SK-MEL-5 (cell line): ENCODE measurements around the gene RASA3. TPM values are rescaled to one million over a fixed set of nuclear protein-coding genes. Genes with fewer than 3 reads are reported as not detected.
"Not testable (repeated sequence)": the region's sequence is repeated elsewhere in the genome, so short reads cannot be mapped to it uniquely, and the experiment has no call there.

Experiments used
- DNase-seq: peaks from one replicate; pipeline ENCODE4 v3.0.0-alpha.2; 2016; ENCODE audit warnings: low read depth, low spot score
- in situ Hi-C: cut with HindIII; loops from 2 replicates; pipeline ENCODE4 v1.10.0; 2016; ENCODE audit warnings: low sequenced_read_pairs, high pct_unique_total_duplicates, low pct_unique_long_range_greater_than_20kb
- polyA plus RNA-seq, 2 experiments: library from polyadenylated mRNA; depleted of rRNA; stranded (reverse); fragments of >200 nt; gene quantifications; 2 replicates each; pipeline ENCODE4 v1.2.3, GENCODE V29; 2015
- total RNA-seq: library from RNA; depleted of rRNA; stranded (reverse); fragments of >200 nt; shearing (Covaris generic); gene quantifications from 2 replicates; pipeline ENCODE4 v1.2.3, GENCODE V29; 2014; rRNA removed

The RASA3 gene, protein sequence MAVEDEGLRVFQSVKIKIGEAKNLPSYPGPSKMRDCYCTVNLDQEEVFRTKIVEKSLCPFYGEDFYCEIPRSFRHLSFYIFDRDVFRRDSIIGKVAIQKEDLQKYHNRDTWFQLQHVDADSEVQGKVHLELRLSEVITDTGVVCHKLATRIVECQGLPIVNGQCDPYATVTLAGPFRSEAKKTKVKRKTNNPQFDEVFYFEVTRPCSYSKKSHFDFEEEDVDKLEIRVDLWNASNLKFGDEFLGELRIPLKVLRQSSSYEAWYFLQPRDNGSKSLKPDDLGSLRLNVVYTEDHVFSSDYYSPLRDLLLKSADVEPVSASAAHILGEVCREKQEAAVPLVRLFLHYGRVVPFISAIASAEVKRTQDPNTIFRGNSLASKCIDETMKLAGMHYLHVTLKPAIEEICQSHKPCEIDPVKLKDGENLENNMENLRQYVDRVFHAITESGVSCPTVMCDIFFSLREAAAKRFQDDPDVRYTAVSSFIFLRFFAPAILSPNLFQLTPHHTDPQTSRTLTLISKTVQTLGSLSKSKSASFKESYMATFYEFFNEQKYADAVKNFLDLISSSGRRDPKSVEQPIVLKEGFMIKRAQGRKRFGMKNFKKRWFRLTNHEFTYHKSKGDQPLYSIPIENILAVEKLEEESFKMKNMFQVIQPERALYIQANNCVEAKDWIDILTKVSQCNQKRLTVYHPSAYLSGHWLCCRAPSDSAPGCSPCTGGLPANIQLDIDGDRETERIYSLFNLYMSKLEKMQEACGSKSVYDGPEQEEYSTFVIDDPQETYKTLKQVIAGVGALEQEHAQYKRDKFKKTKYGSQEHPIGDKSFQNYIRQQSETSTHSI
- 17.8 and 18.3 TPM in 2 replicates for total RNA-seq
- 26.2 and 34.9 TPM in 2 replicates for polyA plus RNA-seq (2015; cell fraction: cytosol; rRNA removed)
- polyA plus RNA-seq (2015; cell fraction: nucleus; rRNA removed): 36.2 and 44.3 TPM in 2 replicates

GRCh38 chr13:114132419-114133121 lies at the start of gene RASA3:
Gene RASA3, minus strand, starts transcription at chr13:114132623. Its CDS starts 134 bp downstream, at chr13:114132489.
- DNase-seq: peak; percentile 69
- in situ Hi-C loops: no loop called here

- in situ Hi-C loops: no loop called here
- DNase-seq: no peak
These were observed 46.8 kb upstream of the RASA3 start, which contains the start of gene CFAP97D2 for GRCh38 chr13:114179087-114179658. Gene CFAP97D2, plus strand, starts transcription at chr13:114179257. Its CDS starts 74 bp downstream, at chr13:114179331.

GRCh38 chr13:114177245-114178010 lies 45.0 kb upstream of the RASA3 start:
- in situ Hi-C loops: no loop called here
- DNase-seq: peak; percentile 37

GRCh38 chr13:114176359-114176902 lies 44.0 kb upstream of the RASA3 start:
- in situ Hi-C loops, DNase-seq: not testable (repeated sequence)

GRCh38 chr13:114174529-114174961 lies 42.1 kb upstream of the RASA3 start:
- in situ Hi-C loops: no loop called here
- DNase-seq: no peak

DNA sequence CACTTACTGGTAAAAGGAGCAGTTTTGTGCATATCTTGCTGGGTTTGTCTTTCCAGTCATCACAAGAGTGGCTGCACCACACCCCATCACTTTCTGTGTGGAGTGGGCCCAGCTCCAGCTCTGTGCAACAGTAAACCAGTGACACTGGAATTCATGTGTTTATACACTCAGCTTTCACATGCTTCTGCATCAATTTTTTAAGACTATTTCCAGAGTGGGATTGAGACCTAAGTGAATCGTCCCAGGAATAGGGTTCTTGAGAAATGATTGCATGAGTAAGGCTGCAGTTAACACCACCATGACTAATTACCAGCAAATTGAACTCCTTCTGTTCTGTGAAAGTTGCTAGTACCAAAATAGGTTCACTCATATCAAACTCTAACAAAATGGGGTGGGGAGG lies 41.3 kb upstream of the RASA3 start:
- DNase-seq: no peak
- in situ Hi-C loops: no loop called here

DNA sequence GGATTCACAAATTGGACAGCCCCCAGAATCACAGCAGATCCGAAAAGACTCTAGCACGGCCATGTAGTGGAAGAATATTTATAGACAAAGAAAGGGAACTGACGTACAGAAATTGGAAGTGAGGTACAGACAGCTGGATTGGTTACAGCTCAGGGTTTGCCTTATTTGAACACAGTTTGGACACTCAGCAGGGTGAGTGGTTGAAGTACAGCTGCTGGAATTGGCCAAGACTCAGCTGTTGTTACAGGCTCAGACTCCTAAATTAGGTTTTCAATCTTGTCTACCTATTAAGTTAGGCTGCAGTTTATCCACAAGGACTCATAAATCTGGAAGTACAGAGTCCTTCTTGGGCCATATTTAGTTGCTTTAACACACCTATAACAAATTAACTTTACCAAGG lies 40.8 kb upstream of the RASA3 start:
- DNase-seq: no peak
- in situ Hi-C loops: no loop called here

- no peak for DNase-seq
- in situ Hi-C loops: no loop called here
These were observed 35.5 kb upstream of the RASA3 start for GRCh38 chr13:114167885-114168284.

DNA sequence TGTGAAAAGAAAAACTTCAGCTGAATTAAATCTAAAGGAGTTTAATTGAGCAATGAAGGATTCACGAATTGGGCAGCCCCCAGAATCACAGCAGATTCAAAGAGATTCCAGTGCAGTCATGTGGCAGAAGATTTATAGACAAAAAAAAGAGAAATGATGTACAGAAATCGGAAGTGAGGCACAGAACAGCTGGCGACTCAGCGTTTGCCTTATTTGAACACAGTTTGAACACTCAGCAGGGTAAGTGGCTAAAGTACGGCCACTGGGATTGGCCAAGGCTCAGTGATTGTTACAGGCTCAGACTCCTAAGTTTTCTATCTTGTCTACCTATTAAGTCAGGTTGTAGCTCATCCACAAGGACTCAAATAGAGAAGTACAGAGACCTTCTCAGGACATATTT lies 35.0 kb upstream of the RASA3 start:
- no peak for DNase-seq
- in situ Hi-C loops: no loop called here

GRCh38 chr13:114166381-114167131 lies 34.1 kb upstream of the RASA3 start:
- in situ Hi-C loops: no loop called here
- DNase-seq: no peak

- no peak for DNase-seq
- in situ Hi-C loops: no loop called here
These were observed 32.4 kb upstream of the RASA3 start for GRCh38 chr13:114164681-114165429.

GRCh38 chr13:114164053-114164452 lies 31.6 kb upstream of the RASA3 start:
- in situ Hi-C loops: no loop called here

DNA sequence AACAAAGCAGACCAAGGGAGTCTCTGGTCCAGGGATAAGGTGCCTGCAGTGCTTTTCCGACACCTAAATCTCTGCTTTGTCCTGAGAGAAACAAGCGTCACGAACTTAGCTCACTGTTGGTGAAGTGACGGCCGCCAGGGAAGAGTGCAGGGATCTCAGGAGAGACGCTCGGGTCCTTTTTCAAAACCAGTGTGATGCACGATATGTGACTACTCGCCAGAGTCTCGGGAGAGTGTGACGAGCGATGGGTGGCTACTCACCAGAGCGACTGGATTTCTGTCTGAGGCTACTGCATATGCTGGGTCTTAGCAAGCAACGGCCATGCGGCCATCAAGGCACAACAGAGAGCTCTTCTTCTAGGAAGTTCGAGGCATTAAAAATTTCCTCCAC lies 30.1 kb upstream of the RASA3 start:
- in situ Hi-C loops: no loop called here
- no peak for DNase-seq

More at GRCh38 chr13:114164053-114164452, 31.6 kb upstream of the RASA3 start:
- no peak for DNase-seq

GRCh38 chr13:114161644-114162532 lies 29.5 kb upstream of the RASA3 start:
- no peak for DNase-seq
- in situ Hi-C loops: no loop called here
